ENCODE data around the gene RPL36AL. TPM values are rescaled to one million over a fixed set of nuclear protein-coding genes. Genes with fewer than 3 reads are reported as not detected.
A peak's percentile ranks its signal among the peaks of the same experiment; 100 is the strongest.

RPL36AL gene
- total and polyA plus RNA-seq, 10 of the 15 experiments (the other 5 are each of a cell fraction or from before 2014, with no cell fraction given) = 222 to 1,379 (median 545) TPM

- TF ChIP-seq ZBTB4 (CRISPR knock-in tag; IDR thresholded peaks at IDR 0.05) = no peak
- no peak for TF ChIP-seq PML (IDR thresholded peaks at IDR 0.05; ENCODE audit: low read length)
- TF ChIP-seq NFYB (IDR thresholded peaks at IDR 0.05; ENCODE audit: insufficient read depth, low read depth, low read length) = no peak
- TF ChIP-seq HDAC2 (IDR thresholded peaks at IDR 0.05) = no peak
- no peak for TF ChIP-seq EED (IDR thresholded peaks at IDR 0.05; ENCODE audit: low read depth)
- no peak for TF ChIP-seq KDM1A (IDR thresholded peaks at IDR 0.05; ENCODE audit: borderline replicate concordance)
- no peak for TF ChIP-seq ATF2 (IDR thresholded peaks at IDR 0.05; ENCODE audit: low read length)
- no peak for TF ChIP-seq BCL3 (IDR thresholded peaks at IDR 0.05; ENCODE audit: borderline replicate concordance, insufficient read depth, low read depth, low read length, poor library complexity, severe bottlenecking)
- no peak for TF ChIP-seq SREBF1 (IDR thresholded peaks at IDR 0.05; ENCODE audit: low read length)
- no peak for TF ChIP-seq USF1 (IDR thresholded peaks at IDR 0.05; ENCODE audit: borderline replicate concordance, extremely low read length, insufficient read depth, low read depth, low read length)
- TF ChIP-seq KAT2A (conservative IDR thresholded peaks at IDR 0.05; ENCODE audit: control insufficient read depth, low read depth, low read length) = no peak
- no peak for TF ChIP-seq ETV6 (conservative IDR thresholded peaks at IDR 0.05 in 1 of 2, IDR thresholded peaks at IDR 0.05 in 1 of 2; ENCODE audit: borderline replicate concordance in 1 of 2, low read depth in 1 of 2)
- no peak; the same call in 1 of the 2 replicates for TF ChIP-seq GATAD2B (conservative IDR thresholded peaks at IDR 0.05; ENCODE audit: low read depth)
- TF ChIP-seq TBL1XR1 (IDR thresholded peaks at IDR 0.05; ENCODE audit: low read depth, low read length) = no peak
- TF ChIP-seq YBX1 (IDR thresholded peaks at IDR 0.05) = no peak
- TF ChIP-seq FOXM1 (IDR thresholded peaks at IDR 0.05; ENCODE audit: low read depth, low read length) = no peak
- TF ChIP-seq JUND (IDR thresholded peaks at IDR 0.05; ENCODE audit: low read depth, low read length) = no peak
- peak; percentile 83 for TF ChIP-seq SIN3A (IDR thresholded peaks at IDR 0.05; ENCODE audit: low read depth, low read length)
- no peak for TF ChIP-seq EP300 (IDR thresholded peaks at IDR 0.05; ENCODE audit: borderline replicate concordance in 1 of 2, control insufficient read depth in 1 of 2, low read depth in 2 of 2, low read length in 2 of 2)
- no peak for TF ChIP-seq TCF7 (IDR thresholded peaks at IDR 0.05; ENCODE audit: borderline replicate concordance)
- TF ChIP-seq IRF4 (IDR thresholded peaks at IDR 0.05; ENCODE audit: low read depth, low read length) = no peak
- no peak for TF ChIP-seq ZBED1 (IDR thresholded peaks at IDR 0.05; ENCODE audit: borderline replicate concordance)
- no peak for TF ChIP-seq MTA2 (IDR thresholded peaks at IDR 0.05; ENCODE audit: low read depth)
Measured at GRCh38 chr14:49634547-49635334, 14.3 kb upstream of the RPL36AL start, which contains the start of gene DNAAF2 (continued).
